B cell (primary cell): Measurements from ENCODE around the gene HEBP1. TPM values are rescaled to one million over a fixed set of nuclear protein-coding genes. Genes with fewer than 3 reads are reported as not detected.

Experiments
- ATAC-seq: fragments of 200-7000 bp; cut with Tn5 transposase; one replicate; pipeline ENCODE4 v1.10.0; 2021; ENCODE audit warnings: low read depth, mild to moderate bottlenecking, moderate number of reproducible peaks, moderate library complexity
- CTCF ChIA-PET: fragments of 350-600 bp; sonication (Branson Sonifier 250); formaldehyde crosslinking; loops from one replicate; lab custom pipeline; 2021; ENCODE audit warnings: antibody characterized with exemption, inconsistent platforms; lab: Charles Lee
- POLR2A ChIA-PET: fragments of 350-600 bp; sonication (Branson Sonifier 250); formaldehyde crosslinking; loops from one replicate; lab custom pipeline; 2021; ENCODE audit warnings: antibody characterized with exemption; lab: Charles Lee
- DNase-seq: peaks from one replicate; pipeline ENCODE4 v3.0.0; 2013
- H2AFZ ChIP-seq: 2 replicates; pipeline ENCODE4 v1.6.1; 2012; ENCODE audit warnings: mild to moderate bottlenecking, low read depth, low read length; ENCODE audit not compliant: insufficient read depth, poor library complexity, severe bottlenecking
- H3K27ac ChIP-seq, 2 donors: 1 replicate in 1 of 2; 2 replicates in 1 of 2; pipeline ENCODE4 v1.5.1; 2012 to 2013; ENCODE audit warnings: low read length in 2 of 2, mild to moderate bottlenecking in 2 of 2, moderate library complexity in 1 of 2
- H3K27me3 ChIP-seq, 4 experiments: fragments of 200-600 bp in 1 of 4; sonication (generic) in 1 of 4; replicated peaks in 1 of 4; 1 replicate in 2 of 4; 2 replicates in 2 of 4; pipeline versions ENCODE4 v1.6.1 to v1.7.0; 2013 to 2016; ENCODE audit warnings: low read length in 3 of 4, mild to moderate bottlenecking in 2 of 4, mixed read lengths in 1 of 4, moderate library complexity in 1 of 4; ENCODE audit not compliant: insufficient read depth in 4 of 4, control insufficient read depth in 3 of 4; ENCODE audit errors: control extremely low read depth in 1 of 4
- H3K36me3 ChIP-seq, 2 experiments: replicated peaks in 1 of 2; 1 replicate in 1 of 2; 2 replicates in 1 of 2; pipeline versions ENCODE4 v1.6.1 to v1.7.1; 2013; ENCODE audit warnings: low read length in 1 of 2; ENCODE audit not compliant: insufficient read depth in 2 of 2, control insufficient read depth in 1 of 2; ENCODE audit errors: control extremely low read depth in 1 of 2, extremely low read depth in 1 of 2
- H3K4me1 ChIP-seq, 2 donors: fragments of 200-600 bp in 1 of 2; sonication (generic) in 1 of 2; 1 replicate in 1 of 2; 2 replicates in 1 of 2; pipeline versions ENCODE4 v1.5.1 to v1.6.1; 2013 to 2017; ENCODE audit warnings: low read length in 2 of 2; ENCODE audit not compliant: control insufficient read depth in 2 of 2, insufficient read depth in 2 of 2
- H3K4me2 ChIP-seq: replicated peaks from 2 replicates; pipeline ENCODE3; 2012; ENCODE audit warnings: mild to moderate bottlenecking, low read depth, low read length; ENCODE audit not compliant: poor library complexity, severe bottlenecking
- H3K4me3 ChIP-seq, 5 experiments: fragments of 200-600 bp in 1 of 5; sonication (generic) in 1 of 5; 1 replicate in 3 of 5; 2 replicates in 2 of 5; pipeline versions ENCODE4 v1.5.1 to v1.7.0; 2011 to 2016; ENCODE audit warnings: low read length in 4 of 5, mild to moderate bottlenecking in 4 of 5, low read depth in 2 of 5, control low read depth in 1 of 5, moderate library complexity in 1 of 5; ENCODE audit not compliant: insufficient read depth in 1 of 5; ENCODE audit errors: control extremely low read depth in 1 of 5, extremely low read depth in 1 of 5
- H3K79me2 ChIP-seq: fragments of 200-600 bp; sonication (generic); one replicate; pipeline ENCODE4 v1.6.0; 2016; ENCODE audit warnings: low read length; ENCODE audit not compliant: control insufficient read depth, insufficient read depth
- H3K9ac ChIP-seq: fragments of 200-600 bp; sonication (generic); 2 replicates; pipeline ENCODE4 v1.6.1; 2017; ENCODE audit warnings: mild to moderate bottlenecking, low read length, moderate library complexity
- H3K9me3 ChIP-seq, 3 donors: one replicate each; pipeline versions ENCODE4 v1.6.1 to v1.7.1; 2013; ENCODE audit warnings: low read length in 2 of 3; ENCODE audit not compliant: control insufficient read depth in 2 of 3, insufficient read depth in 1 of 3; ENCODE audit errors: control extremely low read depth in 1 of 3
- H4K20me1 ChIP-seq: 2 replicates; pipeline ENCODE4 v1.6.0; 2012; ENCODE audit warnings: mild to moderate bottlenecking, low read length; ENCODE audit not compliant: insufficient read depth, control insufficient read depth, poor library complexity, severe bottlenecking
- H3K27ac Mint-ChIP-seq: one replicate; pipeline ENCODE4 v1.8.0; 2021; ENCODE audit warnings: mixed read lengths
- H3K27me3 Mint-ChIP-seq: one replicate; pipeline ENCODE4 v1.8.0; 2021; ENCODE audit warnings: mixed read lengths
- H3K4me1 Mint-ChIP-seq: one replicate; pipeline ENCODE4 v1.8.0; 2021; ENCODE audit warnings: mixed read lengths
- H3K4me3 Mint-ChIP-seq: one replicate; pipeline ENCODE4 v1.8.0; 2021; ENCODE audit warnings: mixed read lengths
- H3K9me3 Mint-ChIP-seq: one replicate; pipeline ENCODE4 v1.8.0; 2022; ENCODE audit warnings: mixed read lengths; ENCODE audit not compliant: insufficient read depth
- CTCF ChIP-seq: fragments of 200-600 bp; IDR thresholded peaks from one replicate; pipeline ENCODE4 v1.8.0; 2022; ENCODE audit warnings: antibody characterized with exemption, mild to moderate bottlenecking
- EZH2 ChIP-seq: IDR thresholded peaks from 2 replicates; pipeline ENCODE4 v1.6.1; 2012; ENCODE audit warnings: borderline replicate concordance, low read depth, mild to moderate bottlenecking, moderate library complexity, low read length; ENCODE audit not compliant: insufficient read depth, poor library complexity, severe bottlenecking
- WGBS: methylation state at CpG from one replicate; pipeline ENCODE4 v1.1.5; 2013; ENCODE audit warnings: missing lambda C conversion rate; ENCODE audit not compliant: insufficient coverage; 5-methylcytosine and 5-hydroxymethylcytosine counted together
- intact Hi-C: fragments of 100-400 bp; cut with micrococcal nuclease; formaldehyde crosslinking; loops from one replicate; pipeline ENCODE4 v1.10.0; 2022
- polyA plus RNA-seq: library from polyadenylated mRNA; depleted of rRNA; stranded (reverse); fragments of >200 nt; gene quantifications from 2 replicates; pipeline ENCODE4 v1.2.3, GENCODE V29; 2012
- total RNA-seq, 2 donors: library from RNA; stranded (reverse); fragments of 120-200 nt in 1 of 2; gene quantifications; 1 replicate in 1 of 2; 2 replicates in 1 of 2; pipeline versions ENCODE4 v1.2.3 to v1.2.4, GENCODE V29; 2013 to 2022

Gene HEBP1
- total and polyA plus RNA-seq, 2 donors (not counting 1 experiment from before 2014, with no cell fraction given) = 6.0 to 14.5 TPM

DNA sequence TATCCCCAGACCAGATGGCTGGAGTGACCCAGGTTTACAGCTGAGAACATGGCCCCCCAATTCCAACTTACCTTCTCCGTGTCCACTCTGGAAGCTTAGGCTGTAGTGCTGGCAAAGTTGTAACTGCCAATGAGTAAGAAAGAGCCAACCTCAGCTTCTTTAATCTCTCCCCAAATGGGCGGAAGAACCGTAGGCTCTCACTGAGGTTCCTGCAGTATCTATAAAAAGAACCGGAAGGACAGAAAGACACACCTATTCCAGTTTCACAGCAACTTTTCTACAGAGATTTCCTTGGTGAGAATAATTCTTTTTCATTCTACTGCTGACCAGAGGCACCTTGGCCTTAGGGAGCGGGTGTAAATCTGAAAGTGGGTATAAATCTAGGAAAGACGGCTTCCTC, 48.0 kb downstream of the HEBP1 start, which contains the start of gene GPRC5D:
Gene GPRC5D (minus strand): TSS at position 135 of the 400 bp plus-strand sequence. CDS start 1,786 bp downstream, outside the sequence.
- no peaks in the 10 kb centered on the region for H3K79me2 ChIP-seq
- Mint-ChIP-seq H3K27ac (no peak within 1 kb of the TSS), H3K4me1 (no peaks in the 10 kb centered on the region), H3K4me3 (no peak within 1 kb of the TSS), H3K27me3 (peaks cover 15% of the 10 kb centered on the region), H3K9me3 (no peaks in the 10 kb centered on the region)
- H3K27ac ChIP-seq = no peak within 1 kb of the TSS
- no peak for TF ChIP-seq EZH2
- TF ChIP-seq CTCF = no peak
- intact Hi-C loops = no loop called here
- no peak for DNase-seq
- ATAC-seq = no peak
- no peaks in the 10 kb centered on the region for H3K9me3 ChIP-seq
- H2AFZ ChIP-seq = no peak within 1 kb of the TSS
- no peaks in the 10 kb centered on the region for H4K20me1 ChIP-seq
- POLR2A ChIA-PET = no interaction called here
- no peak within 1 kb of the TSS for H3K9ac ChIP-seq
- H3K27me3 ChIP-seq = no peaks in the 10 kb centered on the region
- CTCF ChIA-PET = interaction anchor here (1.2 kb wide), 1 partner anchor 260 kb away, joined by 4 read pairs; no protein-coding TSS in a partner anchor
- H3K36me3 ChIP-seq = no peaks in the 10 kb centered on the region
- H3K4me1 ChIP-seq = no peaks in the 10 kb centered on the region
- H3K4me3 ChIP-seq = no peak within 1 kb of the TSS
- H3K4me2 ChIP-seq = no peak within 1 kb of the TSS
- WGBS = 100% methylated on average over 2 of the region's 6 CpGs

- Histone ChIP-seq H4K20me1 (no peaks in the 10 kb centered on the region), H3K4me2 (no peak overlapping the region), H3K36me3 (no peaks in the 10 kb centered on the region), H2AFZ (no peak overlapping the region), H3K4me1 (no peaks in the 10 kb centered on the region), H3K9me3 (no peaks in the 10 kb centered on the region), H3K9ac (no peak overlapping the region), H3K27me3 (no peaks in the 10 kb centered on the region), H3K79me2 (no peaks in the 10 kb centered on the region), H3K4me3 (no peak overlapping the region), H3K27ac (no peak overlapping the region)
- TF ChIP-seq CTCF (no peak), EZH2 (no peak)
- no peaks in the 10 kb centered on the region for H3K9me3 Mint-ChIP-seq
- ChIA-PET CTCF (no interaction called here), POLR2A (no interaction called here)
- H3K4me1 Mint-ChIP-seq = no peaks in the 10 kb centered on the region
- intact Hi-C loops = no loop called here
- no peak overlapping the region for H3K27ac Mint-ChIP-seq
- peaks cover 15% of the 10 kb centered on the region for H3K27me3 Mint-ChIP-seq
- ATAC-seq = no peak
- H3K4me3 Mint-ChIP-seq = no peak overlapping the region
- no CpG with 5 or more reads among the region's 1 CpG for WGBS
- DNase-seq = no peak
Observed at GRCh38 chr12:12951504-12951903, 48.6 kb downstream of the HEBP1 start.
